Nephron (organoid): ENCODE measurements around the gene BMX.

Experiments used
- H3K27ac Mint-ChIP-seq, 3 experiments: 2 replicates each; pipeline ENCODE4 v1.8.0; 2020; ENCODE audit warnings: mixed read lengths in 3 of 3, mild to moderate bottlenecking in 2 of 3, moderate library complexity in 1 of 3
- H3K27me3 Mint-ChIP-seq: 2 replicates; pipeline ENCODE4 v1.8.0; 2021; ENCODE audit warnings: low read depth, mild to moderate bottlenecking, moderate library complexity, mixed read lengths
- H3K36me3 Mint-ChIP-seq: 2 replicates; pipeline ENCODE4 v1.8.0; 2020; ENCODE audit warnings: low read depth, mixed read lengths
- H3K4me1 Mint-ChIP-seq: 2 replicates; pipeline ENCODE4 v1.8.0; 2020; ENCODE audit warnings: mixed read lengths
- H3K4me3 Mint-ChIP-seq, 3 experiments: 2 replicates each; pipeline ENCODE4 v1.8.0; 2020; ENCODE audit warnings: mild to moderate bottlenecking in 3 of 3, mixed read lengths in 3 of 3, moderate library complexity in 2 of 3
- H3K9me3 Mint-ChIP-seq: 2 replicates; pipeline ENCODE4 v1.8.0; 2020; ENCODE audit warnings: mixed read lengths
- TF ChIP-seq, protein P1 (sequence below), 3 experiments: fragments of 200-600 bp; sonication (generic); IDR thresholded peaks; one replicate each; pipeline ENCODE4 v1.5.0; 2021; ENCODE audit warnings: antibody characterized with exemption in 3 of 3; ENCODE audit not compliant: unreplicated experiment in 3 of 3

BMX gene

GRCh38 chrX:15579778-15580747 lies 79.5 kb downstream of the BMX start:
- H3K27ac Mint-ChIP-seq, result peak overlapping the region; percentile 5 to 7 (median 5)
- TF ChIP-seq, protein P1, sequence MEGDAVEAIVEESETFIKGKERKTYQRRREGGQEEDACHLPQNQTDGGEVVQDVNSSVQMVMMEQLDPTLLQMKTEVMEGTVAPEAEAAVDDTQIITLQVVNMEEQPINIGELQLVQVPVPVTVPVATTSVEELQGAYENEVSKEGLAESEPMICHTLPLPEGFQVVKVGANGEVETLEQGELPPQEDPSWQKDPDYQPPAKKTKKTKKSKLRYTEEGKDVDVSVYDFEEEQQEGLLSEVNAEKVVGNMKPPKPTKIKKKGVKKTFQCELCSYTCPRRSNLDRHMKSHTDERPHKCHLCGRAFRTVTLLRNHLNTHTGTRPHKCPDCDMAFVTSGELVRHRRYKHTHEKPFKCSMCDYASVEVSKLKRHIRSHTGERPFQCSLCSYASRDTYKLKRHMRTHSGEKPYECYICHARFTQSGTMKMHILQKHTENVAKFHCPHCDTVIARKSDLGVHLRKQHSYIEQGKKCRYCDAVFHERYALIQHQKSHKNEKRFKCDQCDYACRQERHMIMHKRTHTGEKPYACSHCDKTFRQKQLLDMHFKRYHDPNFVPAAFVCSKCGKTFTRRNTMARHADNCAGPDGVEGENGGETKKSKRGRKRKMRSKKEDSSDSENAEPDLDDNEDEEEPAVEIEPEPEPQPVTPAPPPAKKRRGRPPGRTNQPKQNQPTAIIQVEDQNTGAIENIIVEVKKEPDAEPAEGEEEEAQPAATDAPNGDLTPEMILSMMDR (IDR thresholded peaks at IDR 0.05; ENCODE audit: unreplicated experiment in 3 of 3), result no peak
- H3K4me1 Mint-ChIP-seq, result peaks cover 23% of the 10 kb centered on the region
- H3K27me3 Mint-ChIP-seq, result no peaks in the 10 kb centered on the region
- H3K4me3 Mint-ChIP-seq, result no peak overlapping the region
- H3K36me3 Mint-ChIP-seq, result no peaks in the 10 kb centered on the region
- H3K9me3 Mint-ChIP-seq, result no peaks in the 10 kb centered on the region

- no peak overlapping the region for H3K4me3 Mint-ChIP-seq
- TF ChIP-seq, protein P1 (IDR thresholded peaks at IDR 0.05; ENCODE audit: unreplicated experiment in 3 of 3), result no peak
- H3K27ac Mint-ChIP-seq, result no peak overlapping the region
- H3K4me1 Mint-ChIP-seq, result no peaks in the 10 kb centered on the region
- H3K9me3 Mint-ChIP-seq, result no peaks in the 10 kb centered on the region
- H3K36me3 Mint-ChIP-seq, result no peaks in the 10 kb centered on the region
- H3K27me3 Mint-ChIP-seq, result no peaks in the 10 kb centered on the region
Measured at GRCh38 chrX:15594371-15594770, 93.8 kb downstream of the BMX start.

- H3K4me1 Mint-ChIP-seq, result no peaks in the 10 kb centered on the region
- no peak overlapping the region for H3K27ac Mint-ChIP-seq
- no peak overlapping the region for H3K4me3 Mint-ChIP-seq
- no peaks in the 10 kb centered on the region for H3K27me3 Mint-ChIP-seq
- H3K9me3 Mint-ChIP-seq, result no peaks in the 10 kb centered on the region
- TF ChIP-seq, protein P1 (IDR thresholded peaks at IDR 0.05; ENCODE audit: unreplicated experiment in 3 of 3), result no peak
- H3K36me3 Mint-ChIP-seq, result no peaks in the 10 kb centered on the region
Measured at GRCh38 chrX:15598026-15598425, 97.4 kb downstream of the BMX start.

DNA sequence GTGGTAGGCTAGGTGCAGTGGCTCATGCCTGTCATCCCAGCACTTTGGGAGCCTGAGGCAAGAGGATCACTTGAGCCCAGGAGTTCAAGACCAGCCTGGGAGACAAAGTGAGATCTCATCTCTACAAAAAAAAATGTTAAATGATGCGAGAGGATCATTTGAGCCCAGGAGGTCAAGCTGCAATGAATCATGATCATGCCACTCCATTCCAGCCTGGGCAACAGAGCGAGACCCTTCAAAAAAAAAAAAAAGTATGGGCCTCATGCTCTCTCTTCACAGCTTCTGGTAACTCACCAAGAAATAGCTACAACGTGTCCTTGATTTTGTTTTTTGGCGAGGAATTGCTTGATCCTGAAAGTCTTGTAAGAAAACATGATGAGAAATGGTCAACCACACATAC lies 98.9 kb downstream of the BMX start:
- no peaks in the 10 kb centered on the region for H3K27me3 Mint-ChIP-seq
- no peak overlapping the region for H3K27ac Mint-ChIP-seq
- H3K4me1 Mint-ChIP-seq, result no peaks in the 10 kb centered on the region
- no peak overlapping the region for H3K4me3 Mint-ChIP-seq
- TF ChIP-seq, protein P1 (IDR thresholded peaks at IDR 0.05; ENCODE audit: unreplicated experiment in 3 of 3), result no peak
- no peaks in the 10 kb centered on the region for H3K36me3 Mint-ChIP-seq
- H3K9me3 Mint-ChIP-seq, result no peaks in the 10 kb centered on the region

- Mint-ChIP-seq H3K36me3 (no peaks in the 10 kb centered on the region), H3K27ac (no peak overlapping the region), H3K4me1 (no peaks in the 10 kb centered on the region), H3K27me3 (no peaks in the 10 kb centered on the region), H3K9me3 (no peaks in the 10 kb centered on the region), H3K4me3 (no peak overlapping the region)
- TF ChIP-seq, protein P1 (IDR thresholded peaks at IDR 0.05; ENCODE audit: unreplicated experiment in 3 of 3), result no peak
Measured at GRCh38 chrX:15600049-15600448, 99.4 kb downstream of the BMX start.

DNA sequence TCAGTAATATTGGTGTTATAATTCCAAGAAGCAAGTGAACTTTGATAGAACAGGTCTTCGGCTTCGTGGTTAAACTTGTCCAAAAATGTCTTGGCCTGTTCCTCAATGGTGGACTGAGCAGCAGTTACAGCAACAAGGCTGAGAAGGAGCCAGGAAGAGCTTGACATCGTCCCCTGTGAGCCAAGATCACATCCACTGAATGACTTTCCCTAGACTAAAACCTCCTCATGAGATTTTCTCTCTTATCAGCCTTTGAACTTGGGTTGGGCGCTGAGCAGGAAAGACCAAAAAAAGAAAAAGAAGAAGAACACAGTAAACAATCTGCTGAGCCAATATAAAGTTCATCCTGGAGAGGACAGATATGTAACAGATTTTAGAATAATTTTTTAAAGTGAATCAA lies 100.1 kb downstream of the BMX start, which contains the start of gene ACE2:
ACE2 (minus strand) TSS at position 216 of the 400 bp plus-strand sequence; CDS start at position 167, 49 bp downstream.
- H3K27me3 Mint-ChIP-seq, result no peaks in the 10 kb centered on the region
- H3K27ac Mint-ChIP-seq, result peak within 1 kb of the TSS in 2 of 3 experiments; percentile 8 to 26
- no peaks in the 10 kb centered on the region for H3K9me3 Mint-ChIP-seq
- H3K36me3 Mint-ChIP-seq, result no peaks in the 10 kb centered on the region
- TF ChIP-seq, protein P1 (IDR thresholded peaks at IDR 0.05; ENCODE audit: unreplicated experiment in 3 of 3), result no peak
- H3K4me3 Mint-ChIP-seq, result no peak within 1 kb of the TSS
- no peaks in the 10 kb centered on the region for H3K4me1 Mint-ChIP-seq
